Thyroid gland (tissue), 4 donors: ENCODE data around the gene CXCR4. TPM values are rescaled to one million over a fixed set of nuclear protein-coding genes. Genes with fewer than 3 reads are reported as not detected.

Source experiments
- DNase-seq, 2 donors: peaks; one replicate each; pipeline ENCODE4 v3.0.0-alpha.2; 2019
- H3K27ac ChIP-seq, 3 donors: fragments of 200-600 bp; sonication (generic); 1 replicate in 2 of 3; 2 replicates in 1 of 3; pipeline ENCODE4 v1.5.1; 2016 to 2019; ENCODE audit warnings: mild to moderate bottlenecking in 1 of 3, moderate library complexity in 1 of 3
- H3K27me3 ChIP-seq: fragments of 200-600 bp; sonication (generic); one replicate; pipeline ENCODE4 v1.5.1; 2019
- H3K36me3 ChIP-seq, 2 donors: fragments of 200-600 bp; sonication (generic); one replicate each; pipeline ENCODE4 v1.5.1; 2016 to 2019
- H3K4me1 ChIP-seq, 2 donors: fragments of 200-600 bp; sonication (generic); one replicate each; pipeline ENCODE4 v1.5.1; 2017 to 2019
- H3K4me3 ChIP-seq, 3 donors: fragments of 200-600 bp; sonication (generic); replicated peaks in 1 of 3; 1 replicate in 2 of 3; 2 replicates in 1 of 3; pipeline ENCODE4 v1.5.1; 2016; ENCODE audit warnings: mild to moderate bottlenecking in 1 of 3
- H3K9me3 ChIP-seq: fragments of 200-600 bp; sonication (generic); one replicate; pipeline ENCODE4 v1.5.1; 2017
- POLR2A ChIP-seq, 2 donors: fragments of 450-650 bp; IDR thresholded peaks; one replicate each; pipeline ENCODE4 v1.6.1; 2017; ENCODE audit warnings: antibody characterized with exemption in 2 of 2, mild to moderate bottlenecking in 2 of 2, moderate library complexity in 1 of 2
- WGBS, 2 donors: methylation state at CpG; one replicate each; pipeline ENCODE4 v1.1.5; 2017; 5-methylcytosine and 5-hydroxymethylcytosine counted together
- intact Hi-C: fragments of 100-400 bp; cut with DNase I; formaldehyde crosslinking; loops from one replicate; pipeline ENCODE4 v1.15.1; 2023
- total RNA-seq, 4 donors: library from RNA; depleted of rRNA; stranded (reverse); fragments of >200 nt; gene quantifications; one replicate each; pipeline ENCODE4 v1.2.3, GENCODE V29; 2016
- TF ChIP-seq, protein P1 (sequence below), 6 experiments: fragments of 200-600 bp in 3 of 6; fragments of 450-650 bp in 3 of 6; sonication (generic) in 3 of 6; IDR thresholded peaks; one replicate each; pipeline ENCODE4 v1.5.1; 2016 to 2019; ENCODE audit warnings: antibody characterized with exemption in 6 of 6, mild to moderate bottlenecking in 2 of 6, inconsistent platforms in 1 of 6, moderate library complexity in 1 of 6

Gene CXCR4
- total RNA-seq, 4 donors from 2014 or later = 7.1 to 17.5 (median 13.5) TPM

DNA sequence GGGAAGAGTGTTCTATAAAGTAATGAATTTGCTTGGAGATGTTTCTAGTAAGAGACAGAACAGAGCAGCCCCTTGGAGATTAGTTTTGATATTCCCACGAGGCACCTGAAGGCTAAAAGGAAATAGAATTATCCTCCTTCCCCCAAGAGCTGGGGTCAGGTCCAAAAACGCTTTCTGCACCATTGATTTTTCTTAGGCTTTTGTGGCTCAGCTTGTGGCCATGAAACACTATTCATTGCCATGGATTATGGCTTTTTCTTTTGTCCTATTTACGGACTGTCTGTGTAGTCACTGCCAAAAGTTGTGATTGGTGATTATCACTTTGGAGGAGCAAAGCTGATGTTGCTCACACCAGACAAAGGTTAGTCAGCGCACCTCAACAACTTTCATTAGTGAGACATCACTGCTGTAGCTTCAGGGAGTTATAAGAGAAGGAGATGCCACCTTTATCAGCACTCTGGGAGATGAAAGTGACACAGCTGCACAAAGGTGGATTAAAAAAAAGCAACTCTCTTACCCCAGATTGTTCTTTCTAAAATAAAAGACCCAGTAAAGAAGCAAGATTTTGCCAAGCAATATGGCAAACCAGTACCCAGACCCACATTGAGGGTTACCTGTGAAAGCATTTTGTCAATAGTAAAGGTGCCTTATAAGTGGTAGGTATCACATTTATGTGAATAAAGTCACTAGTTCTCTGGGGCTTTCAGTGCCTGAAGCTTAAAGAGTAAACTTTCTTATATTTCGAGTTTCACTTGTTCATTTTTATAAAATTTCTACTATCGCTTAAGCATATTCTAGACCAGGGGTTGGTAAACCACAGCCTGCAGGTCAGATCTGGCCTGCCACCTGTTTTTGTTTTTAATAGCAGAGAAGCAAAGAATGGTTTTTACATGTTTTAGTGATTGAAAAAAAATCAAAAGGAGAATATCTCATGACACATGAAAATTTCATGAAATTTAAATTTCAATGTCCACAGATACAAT lies 10.6 kb downstream of the CXCR4 start:
- DNase-seq = no peak
- Histone ChIP-seq H3K9me3 (no peaks in the 10 kb centered on the region), H3K27ac (no peak overlapping the region), H3K4me1 (no peaks in the 10 kb centered on the region), H3K36me3 (no peaks in the 10 kb centered on the region), H3K27me3 (no peaks in the 10 kb centered on the region), H3K4me3 (no peak overlapping the region)
- intact Hi-C loops = no loop called here
- no peak for TF ChIP-seq POLR2A (IDR thresholded peaks at IDR 0.05)
- TF ChIP-seq, protein P1, sequence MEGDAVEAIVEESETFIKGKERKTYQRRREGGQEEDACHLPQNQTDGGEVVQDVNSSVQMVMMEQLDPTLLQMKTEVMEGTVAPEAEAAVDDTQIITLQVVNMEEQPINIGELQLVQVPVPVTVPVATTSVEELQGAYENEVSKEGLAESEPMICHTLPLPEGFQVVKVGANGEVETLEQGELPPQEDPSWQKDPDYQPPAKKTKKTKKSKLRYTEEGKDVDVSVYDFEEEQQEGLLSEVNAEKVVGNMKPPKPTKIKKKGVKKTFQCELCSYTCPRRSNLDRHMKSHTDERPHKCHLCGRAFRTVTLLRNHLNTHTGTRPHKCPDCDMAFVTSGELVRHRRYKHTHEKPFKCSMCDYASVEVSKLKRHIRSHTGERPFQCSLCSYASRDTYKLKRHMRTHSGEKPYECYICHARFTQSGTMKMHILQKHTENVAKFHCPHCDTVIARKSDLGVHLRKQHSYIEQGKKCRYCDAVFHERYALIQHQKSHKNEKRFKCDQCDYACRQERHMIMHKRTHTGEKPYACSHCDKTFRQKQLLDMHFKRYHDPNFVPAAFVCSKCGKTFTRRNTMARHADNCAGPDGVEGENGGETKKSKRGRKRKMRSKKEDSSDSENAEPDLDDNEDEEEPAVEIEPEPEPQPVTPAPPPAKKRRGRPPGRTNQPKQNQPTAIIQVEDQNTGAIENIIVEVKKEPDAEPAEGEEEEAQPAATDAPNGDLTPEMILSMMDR (IDR thresholded peaks at IDR 0.05) = no peak
- WGBS, 2 donors = 77 to 84% methylated on average over 6 of the region's 6 CpGs

DNA sequence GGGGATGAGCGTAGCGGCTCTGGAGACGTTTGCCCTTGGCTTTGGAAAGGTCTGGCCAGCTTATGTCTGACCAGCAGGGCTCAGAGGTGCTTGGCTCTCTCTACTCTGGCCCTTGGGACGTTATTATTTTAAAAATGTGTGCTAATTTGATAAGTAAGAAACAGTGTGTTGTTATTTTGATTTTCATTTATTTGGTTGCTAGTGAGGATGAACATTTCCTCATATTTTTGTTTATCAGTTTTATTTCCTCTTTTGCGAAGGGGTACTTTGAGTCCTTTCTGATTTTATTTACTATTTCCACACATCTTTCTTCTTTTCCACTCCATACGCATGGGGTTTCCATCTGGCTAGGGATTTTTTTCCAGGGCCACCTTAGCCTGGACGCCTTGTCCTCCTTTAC lies 11.4 kb downstream of the CXCR4 start:
- WGBS, 2 donors = 74 to 84% methylated on average over 7 of the region's 7 CpGs
- no peaks in the 10 kb centered on the region for H3K36me3 ChIP-seq
- no peak overlapping the region for H3K27ac ChIP-seq
- TF ChIP-seq, protein P1 (IDR thresholded peaks at IDR 0.05) = no peak
- no peak for TF ChIP-seq POLR2A (IDR thresholded peaks at IDR 0.05)
- no peaks in the 10 kb centered on the region for H3K27me3 ChIP-seq
- no peaks in the 10 kb centered on the region for H3K9me3 ChIP-seq
- DNase-seq = no peak
- no peak overlapping the region for H3K4me3 ChIP-seq
- intact Hi-C loops = no loop called here
- H3K4me1 ChIP-seq = no peaks in the 10 kb centered on the region

DNA sequence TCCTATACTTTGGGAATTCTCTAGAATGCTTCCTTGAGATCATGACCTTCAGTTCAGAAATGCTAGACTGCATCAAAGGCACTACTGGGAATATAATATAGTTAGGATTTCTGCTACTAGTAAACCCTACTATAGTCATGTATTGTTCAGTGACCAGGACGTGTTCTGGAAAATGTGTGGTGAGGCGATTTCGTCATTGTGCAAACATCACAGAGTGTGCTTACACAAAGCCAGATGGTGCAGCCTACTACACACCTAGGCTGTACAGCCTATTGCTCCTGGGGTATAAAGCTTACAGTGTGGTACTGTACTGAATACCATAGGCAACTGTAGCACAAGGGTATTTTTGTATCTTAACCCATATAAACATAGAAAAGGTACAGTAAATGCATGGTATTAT lies 13.0 kb downstream of the CXCR4 start:
- 92 to 94% methylated on average over 3 of the region's 3 CpGs for WGBS, 2 donors
- Histone ChIP-seq H3K4me1 (no peaks in the 10 kb centered on the region), H3K4me3 (no peak overlapping the region), H3K27me3 (no peaks in the 10 kb centered on the region), H3K9me3 (no peaks in the 10 kb centered on the region), H3K36me3 (no peaks in the 10 kb centered on the region), H3K27ac (no peak overlapping the region)
- no peak for DNase-seq
- TF ChIP-seq POLR2A (IDR thresholded peaks at IDR 0.05) = no peak
- TF ChIP-seq, protein P1 (IDR thresholded peaks at IDR 0.05) = no peak
- intact Hi-C loops = no loop called here

DNA sequence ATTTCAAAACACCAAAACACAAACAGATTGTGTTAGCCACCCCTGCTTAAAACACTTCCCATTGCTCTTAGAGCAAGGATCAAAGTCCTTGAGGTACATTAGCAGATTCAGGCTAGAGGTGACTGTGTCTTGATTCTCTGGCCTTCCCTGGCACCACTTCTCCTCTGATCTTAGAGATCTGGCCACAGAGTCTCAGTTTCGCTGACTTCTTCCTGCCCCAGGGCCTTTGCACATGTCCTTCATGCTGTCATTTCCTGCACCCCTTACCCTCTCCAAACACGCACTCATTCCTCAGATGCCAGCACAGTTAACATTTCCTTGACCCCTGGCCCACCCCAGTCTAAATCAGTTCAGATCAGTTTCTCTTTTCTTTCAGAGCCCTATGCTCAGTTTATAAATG lies 16.9 kb downstream of the CXCR4 start:
- H3K4me3 ChIP-seq = no peak overlapping the region
- H3K27ac ChIP-seq = no peak overlapping the region
- no peaks in the 10 kb centered on the region for H3K36me3 ChIP-seq
- WGBS, 2 donors = 97% methylated on average over 2 of the region's 2 CpGs
- H3K9me3 ChIP-seq = no peaks in the 10 kb centered on the region
- no peaks in the 10 kb centered on the region for H3K4me1 ChIP-seq
- TF ChIP-seq, protein P1 (IDR thresholded peaks at IDR 0.05) = no peak
- TF ChIP-seq POLR2A (IDR thresholded peaks at IDR 0.05) = no peak
- no peak for DNase-seq
- no peaks in the 10 kb centered on the region for H3K27me3 ChIP-seq
- intact Hi-C loops = no loop called here

DNA sequence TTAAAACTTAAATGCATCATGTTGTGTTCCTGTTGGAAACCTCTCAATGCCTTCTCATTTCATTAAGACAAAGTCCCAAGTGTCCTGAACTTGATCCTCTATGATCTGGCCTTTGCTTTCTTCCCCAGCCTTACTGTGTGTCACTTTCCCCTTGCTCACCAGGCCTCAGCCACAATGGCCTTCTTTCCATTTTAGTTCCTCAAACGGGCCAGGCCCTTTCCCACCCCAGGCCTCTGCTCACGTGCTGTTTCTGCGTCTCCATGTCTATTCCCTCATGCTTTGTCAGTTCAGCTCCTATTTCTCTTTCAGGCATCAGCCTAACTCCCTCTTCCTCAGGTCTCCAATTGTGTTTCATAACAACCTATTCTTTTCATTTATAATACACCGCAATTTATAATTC lies 19.5 kb downstream of the CXCR4 start:
- H3K27ac ChIP-seq = no peak overlapping the region
- no peak for TF ChIP-seq POLR2A (IDR thresholded peaks at IDR 0.05)
- TF ChIP-seq, protein P1 (IDR thresholded peaks at IDR 0.05) = no peak
- no peaks in the 10 kb centered on the region for H3K9me3 ChIP-seq
- H3K4me1 ChIP-seq = no peaks in the 10 kb centered on the region
- 81 to 82% methylated on average over 4 of the region's 4 CpGs for WGBS, 2 donors
- no peaks in the 10 kb centered on the region for H3K27me3 ChIP-seq
- DNase-seq = no peak
- no peaks in the 10 kb centered on the region for H3K36me3 ChIP-seq
- H3K4me3 ChIP-seq = no peak overlapping the region
- intact Hi-C loops = no loop called here
